GM12872 (cell line): Measurements from ENCODE around the gene MIGA2.

Experiments
- CTCF ChIP-seq: IDR thresholded peaks from 3 replicates; pipeline ENCODE4 v1.5.1; 2011; ENCODE audit warnings: low read depth, mild to moderate bottlenecking, low read length, moderate library complexity; ENCODE audit not compliant: insufficient read depth

Gene MIGA2

DNA sequence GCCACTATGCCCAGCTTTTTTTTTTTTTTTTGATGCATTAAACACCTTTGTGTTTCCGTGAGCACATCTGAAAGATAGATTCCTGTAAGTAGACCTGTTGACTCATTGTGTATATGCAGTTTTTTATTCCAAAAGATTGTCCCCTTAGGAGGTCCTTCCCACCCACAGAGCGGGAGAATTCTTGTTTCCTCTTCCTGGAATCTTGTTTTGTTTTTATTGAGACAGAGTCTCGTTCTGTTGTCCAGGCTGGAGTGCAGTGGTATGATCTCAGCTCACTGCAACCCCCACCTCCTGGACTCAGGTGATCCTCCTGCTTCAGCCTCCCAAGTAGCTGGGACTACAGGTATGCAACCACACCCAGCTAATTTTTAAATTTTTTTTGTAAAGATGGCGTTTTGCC lies 82.4 kb downstream of the MIGA2 start:
- no peak for TF ChIP-seq CTCF

GRCh38 chr9:129121483-129121882 lies 85.1 kb downstream of the MIGA2 start:
- no peak for TF ChIP-seq CTCF
